SK-N-MC (cell line): ENCODE data around the gene MYO5B.

Experiments used
- DNase-seq: peaks from one replicate; pipeline ENCODE4 v3.0.0-alpha.2; 2011; ENCODE audit warnings: low read depth, low spot score
- H3K27ac ChIP-seq: fragments of 200-600 bp; sonication (generic); 2 replicates; pipeline ENCODE4 v1.5.1; 2016; ENCODE audit warnings: mixed run types
- H3K36me3 ChIP-seq: fragments of 200-600 bp; sonication (generic); 2 replicates; pipeline ENCODE4 v1.6.1; 2017; ENCODE audit warnings: antibody characterized with exemption, low read length, mixed read lengths; ENCODE audit not compliant: insufficient read depth
- H3K4me3 ChIP-seq: fragments of 200-600 bp; sonication (generic); 2 replicates; pipeline ENCODE4 v1.5.1; 2016
- H3K9ac ChIP-seq: fragments of 200-600 bp; sonication (generic); 2 replicates; pipeline ENCODE4 v1.8.0; 2017; ENCODE audit warnings: mixed run types, mixed read lengths; ENCODE audit not compliant: insufficient read length
- H3K9me3 ChIP-seq: fragments of 200-600 bp; sonication (generic); 2 replicates; pipeline ENCODE4 v1.6.1; 2017; ENCODE audit warnings: low read depth, mild to moderate bottlenecking, antibody characterized with exemption, low read length, moderate library complexity, mixed read lengths
- EZH2 ChIP-seq: fragments of 200-600 bp; sonication (generic); IDR thresholded peaks from one replicate; pipeline ENCODE4 v1.6.1; 2017; ENCODE audit warnings: antibody characterized with exemption
- FOXP2 ChIP-seq: optimal IDR thresholded peaks from 2 replicates; pipeline ENCODE3; 2011; ENCODE audit warnings: mild to moderate bottlenecking, moderate library complexity; ENCODE audit not compliant: insufficient read depth; ENCODE audit errors: extremely low read length, control extremely low read depth
- POLR2AphosphoS5 ChIP-seq: IDR thresholded peaks from 2 replicates; pipeline ENCODE4 v1.6.1; 2012; ENCODE audit warnings: mild to moderate bottlenecking, low read depth, low read length, borderline replicate concordance

The MYO5B gene

GRCh38 chr18:49926106-49926745 lies 268.7 kb downstream of the MYO5B start:
- Histone ChIP-seq H3K36me3 (no peaks in the 10 kb centered on the region), H3K9me3 (no peaks in the 10 kb centered on the region), H3K9ac (no peak overlapping the region), H3K27ac (no peak overlapping the region), H3K4me3 (no peak overlapping the region)
- TF ChIP-seq POLR2AphosphoS5 (no peak), EZH2 (no peak), FOXP2 (no peak)
- DNase-seq = no peak

GRCh38 chr18:49924293-49924983 lies 270.5 kb downstream of the MYO5B start:
- Histone ChIP-seq H3K9me3 (no peaks in the 10 kb centered on the region), H3K9ac (no peak overlapping the region), H3K4me3 (no peak overlapping the region), H3K27ac (no peak overlapping the region), H3K36me3 (no peaks in the 10 kb centered on the region)
- TF ChIP-seq EZH2 (no peak), POLR2AphosphoS5 (no peak), FOXP2 (no peak)
- no peak for DNase-seq

- DNase-seq = no peak
- H3K9ac ChIP-seq = no peak overlapping the region
- no peaks in the 10 kb centered on the region for H3K36me3 ChIP-seq
- no peaks in the 10 kb centered on the region for H3K9me3 ChIP-seq
- TF ChIP-seq FOXP2 = no peak
- no peak for TF ChIP-seq EZH2
- no peak for TF ChIP-seq POLR2AphosphoS5
- H3K27ac ChIP-seq = no peak overlapping the region
- no peak overlapping the region for H3K4me3 ChIP-seq
Measured at GRCh38 chr18:49922228-49922627, 272.7 kb downstream of the MYO5B start.

- Histone ChIP-seq H3K4me3 (no peak overlapping the region), H3K9ac (no peak overlapping the region), H3K27ac (no peak overlapping the region), H3K36me3 (no peaks in the 10 kb centered on the region), H3K9me3 (no peaks in the 10 kb centered on the region)
- no peak for DNase-seq
- TF ChIP-seq EZH2 (no peak), POLR2AphosphoS5 (no peak), FOXP2 (no peak)
Measured at GRCh38 chr18:49921318-49921985, 273.5 kb downstream of the MYO5B start.

GRCh38 chr18:49920731-49921130 lies 274.2 kb downstream of the MYO5B start:
- H3K27ac ChIP-seq = no peak overlapping the region
- TF ChIP-seq POLR2AphosphoS5 = no peak
- TF ChIP-seq EZH2 = no peak
- no peak for TF ChIP-seq FOXP2
- DNase-seq = no peak
- no peak overlapping the region for H3K4me3 ChIP-seq
- H3K36me3 ChIP-seq = no peaks in the 10 kb centered on the region
- H3K9me3 ChIP-seq = no peaks in the 10 kb centered on the region
- H3K9ac ChIP-seq = no peak overlapping the region

GRCh38 chr18:49917742-49918141 lies 277.2 kb downstream of the MYO5B start:
- H3K9ac ChIP-seq = no peak overlapping the region
- H3K9me3 ChIP-seq = no peaks in the 10 kb centered on the region
- H3K27ac ChIP-seq = no peak overlapping the region
- H3K4me3 ChIP-seq = no peak overlapping the region
- TF ChIP-seq EZH2 (no peak), FOXP2 (no peak), POLR2AphosphoS5 (no peak)
- no peak for DNase-seq
- H3K36me3 ChIP-seq = no peaks in the 10 kb centered on the region

- DNase-seq = no peak
- Histone ChIP-seq H3K9me3 (no peaks in the 10 kb centered on the region), H3K9ac (no peak overlapping the region), H3K36me3 (no peaks in the 10 kb centered on the region), H3K27ac (no peak overlapping the region), H3K4me3 (no peak overlapping the region)
- TF ChIP-seq POLR2AphosphoS5 (no peak), EZH2 (no peak), FOXP2 (no peak)
Measured at GRCh38 chr18:49915352-49915751, 279.6 kb downstream of the MYO5B start.

- Histone ChIP-seq H3K4me3 (no peak overlapping the region), H3K27ac (no peak overlapping the region), H3K9ac (no peak overlapping the region), H3K9me3 (no peaks in the 10 kb centered on the region), H3K36me3 (no peaks in the 10 kb centered on the region)
- no peak for TF ChIP-seq FOXP2
- TF ChIP-seq POLR2AphosphoS5 = no peak
- no peak for TF ChIP-seq EZH2
- no peak for DNase-seq
Measured at GRCh38 chr18:49913221-49913620, 281.7 kb downstream of the MYO5B start.
